SH-SY5Y (cell line): ENCODE data around the gene NGFR.

Experiments used
- GATA2 ChIP-seq: IDR thresholded peaks from 2 replicates; pipeline ENCODE4 v1.6.1; 2011; ENCODE audit warnings: mild to moderate bottlenecking, low read depth, low read length
- GATA3 ChIP-seq: IDR thresholded peaks from 2 replicates; pipeline ENCODE4 v1.6.1; 2011; ENCODE audit warnings: low read depth, mild to moderate bottlenecking, low read length, moderate library complexity

NGFR gene

GRCh38 chr17:49480836-49481615 is 14.1 kb upstream of the NGFR start:
- TF ChIP-seq GATA2 (no peak), GATA3 (no peak)

GRCh38 chr17:49482144-49482817 is 12.8 kb upstream of the NGFR start:
- no peak for TF ChIP-seq GATA2
- TF ChIP-seq GATA3, result no peak

GRCh38 chr17:49483599-49484509 is 11.2 kb upstream of the NGFR start:
- TF ChIP-seq GATA3, result no peak
- no peak for TF ChIP-seq GATA2

- no peak for TF ChIP-seq GATA3
- TF ChIP-seq GATA2, result no peak
Measured at GRCh38 chr17:49484588-49484987, 10.5 kb upstream of the NGFR start.

GRCh38 chr17:49486012-49486641 is 9.0 kb upstream of the NGFR start:
- TF ChIP-seq GATA2, result no peak
- no peak for TF ChIP-seq GATA3

- TF ChIP-seq GATA3 (no peak), GATA2 (no peak)
Measured at GRCh38 chr17:49487183-49487582, 7.9 kb upstream of the NGFR start.

GRCh38 chr17:49488612-49489011 is 6.5 kb upstream of the NGFR start:
- no peak for TF ChIP-seq GATA3

- TF ChIP-seq GATA3 (no peak), GATA2 (no peak)
Measured at GRCh38 chr17:49489348-49489747, 5.7 kb upstream of the NGFR start.

- TF ChIP-seq GATA3, result no peak
- no peak for TF ChIP-seq GATA2
Measured at GRCh38 chr17:49490276-49490675, 4.8 kb upstream of the NGFR start.

GRCh38 chr17:49491192-49491769 is 3.8 kb upstream of the NGFR start:
- TF ChIP-seq GATA3, result no peak
- TF ChIP-seq GATA2, result no peak

GRCh38 chr17:49494399-49494985 is 601 bp upstream of the NGFR start:
- TF ChIP-seq GATA2 (no peak), GATA3 (no peak)

- no peak for TF ChIP-seq GATA2
- no peak for TF ChIP-seq GATA3
Measured at GRCh38 chr17:49495842-49496182, 719 bp downstream of the NGFR start.

GRCh38 chr17:49496183-49496866 is 1.2 kb downstream of the NGFR start:
- TF ChIP-seq GATA2 (no peak), GATA3 (no peak)
